Raji (cell line): ENCODE measurements around the gene OMP.

Experiments used
- POLR2A ChIP-seq: IDR thresholded peaks from 2 replicates; pipeline ENCODE4 v1.6.1; 2011; ENCODE audit warnings: low read depth, low read length, control low read depth; ENCODE audit not compliant: insufficient read depth

Gene OMP

GRCh38 chr11:77129842-77130756 is 27.5 kb downstream of the OMP start:
- no peak for TF ChIP-seq POLR2A

GRCh38 chr11:77130763-77131513 is 28.3 kb downstream of the OMP start:
- TF ChIP-seq POLR2A, result no peak

GRCh38 chr11:77131560-77131959 is 28.9 kb downstream of the OMP start:
- TF ChIP-seq POLR2A, result no peak

GRCh38 chr11:77135069-77135468 is 32.4 kb downstream of the OMP start:
- no peak for TF ChIP-seq POLR2A

GRCh38 chr11:77136074-77136473 is 33.4 kb downstream of the OMP start:
- TF ChIP-seq POLR2A, result no peak

- TF ChIP-seq POLR2A, result no peak
These were observed 34.3 kb downstream of the OMP start for GRCh38 chr11:77136784-77137420.

- no peak for TF ChIP-seq POLR2A
These were observed 34.8 kb downstream of the OMP start for GRCh38 chr11:77137421-77137820.

GRCh38 chr11:77138106-77138649 is 35.5 kb downstream of the OMP start:
- no peak for TF ChIP-seq POLR2A

GRCh38 chr11:77139201-77139600 is 36.6 kb downstream of the OMP start:
- TF ChIP-seq POLR2A, result no peak

- no peak for TF ChIP-seq POLR2A
These were observed 37.7 kb downstream of the OMP start for GRCh38 chr11:77140231-77140851.

GRCh38 chr11:77141034-77141433 is 38.4 kb downstream of the OMP start:
- TF ChIP-seq POLR2A, result no peak

- no peak for TF ChIP-seq POLR2A
These were observed 38.8 kb downstream of the OMP start for GRCh38 chr11:77141475-77141874.

GRCh38 chr11:77142091-77142975 is 39.7 kb downstream of the OMP start:
- TF ChIP-seq POLR2A, result no peak
